RCC 7860 (cell line): Measurements from ENCODE around the gene IL34.
"Not testable (repeated sequence)": the region's sequence is repeated elsewhere in the genome, so short reads cannot be mapped to it uniquely, and the experiment has no call there.

Source experiments
- DNase-seq: peaks from one replicate; pipeline ENCODE4 v3.0.0-alpha.2; 2015; ENCODE audit warnings: low spot score
- FAIRE-seq: peaks from 2 replicates; lab custom pipeline; 2012; peaks lifted over from hg19 to GRCh38; lab: Jason Lieb, UNC

IL34 gene

DNA sequence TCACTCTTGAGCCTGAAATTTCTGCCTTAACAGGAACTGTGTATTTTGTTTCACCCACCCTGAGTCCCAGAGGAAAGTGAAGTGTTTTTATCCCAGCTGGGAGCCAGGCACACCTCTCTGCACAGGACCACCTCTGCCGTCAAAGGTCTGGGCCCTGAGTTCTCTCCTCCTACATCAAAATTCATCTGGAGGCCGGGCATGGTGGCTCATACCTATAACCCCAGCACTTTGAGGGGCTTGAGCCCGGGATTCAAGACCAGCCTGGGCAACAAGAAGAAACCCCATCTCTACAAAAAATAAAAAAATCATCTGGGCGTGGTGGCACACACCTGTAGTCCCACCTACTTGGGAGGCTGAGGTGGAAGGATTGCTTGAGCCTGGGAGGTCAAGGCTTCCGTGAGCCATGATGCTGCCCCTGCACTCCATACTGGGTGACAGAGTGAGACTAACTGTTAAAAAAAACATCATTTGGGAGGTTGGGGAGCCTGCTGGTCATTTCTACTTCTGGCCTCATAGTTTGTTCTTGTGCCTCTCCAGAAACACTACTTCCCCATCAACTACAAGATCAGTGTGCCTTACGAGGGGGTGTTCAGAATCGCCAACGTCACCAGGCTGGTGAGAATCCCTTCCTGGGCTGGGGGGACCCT lies 9.8 kb downstream of the IL34 start:
- no peak for DNase-seq
- FAIRE-seq, result no peak

DNA sequence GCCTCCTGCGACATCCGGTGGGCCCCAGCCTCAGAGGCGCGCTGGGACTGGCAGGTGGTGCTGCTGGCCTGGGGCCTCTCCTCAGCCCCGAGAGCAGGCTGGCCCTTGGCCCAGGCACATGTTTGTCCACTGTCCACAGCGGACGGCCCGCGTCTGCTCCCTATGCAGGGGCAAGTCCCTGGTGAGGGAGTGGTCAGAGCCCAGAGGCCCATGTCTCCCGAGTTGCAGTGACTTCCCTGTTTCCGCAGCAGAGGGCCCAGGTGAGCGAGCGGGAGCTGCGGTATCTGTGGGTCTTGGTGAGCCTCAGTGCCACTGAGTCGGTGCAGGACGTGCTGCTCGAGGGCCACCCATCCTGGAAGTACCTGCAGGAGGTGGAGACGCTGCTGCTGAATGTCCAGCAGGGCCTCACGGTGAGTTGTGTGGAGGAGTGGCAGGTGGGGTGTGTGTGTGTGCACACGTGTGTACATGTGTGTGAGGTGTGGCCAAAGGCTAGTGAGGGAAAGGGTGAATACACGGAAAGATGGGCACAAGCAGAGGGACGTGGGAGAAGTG lies 10.4 kb downstream of the IL34 start:
- DNase-seq, result no peak
- FAIRE-seq, result no peak

GRCh38 chr16:70657956-70658355 lies 11.6 kb downstream of the IL34 start:
- DNase-seq, result no peak
- FAIRE-seq, result no peak

- DNase-seq, result no peak
- FAIRE-seq, result no peak
Measured at GRCh38 chr16:70658921-70659320, 12.6 kb downstream of the IL34 start.

- DNase-seq, result no peak
- no peak for FAIRE-seq
Measured at GRCh38 chr16:70659546-70659945, 13.2 kb downstream of the IL34 start.

DNA sequence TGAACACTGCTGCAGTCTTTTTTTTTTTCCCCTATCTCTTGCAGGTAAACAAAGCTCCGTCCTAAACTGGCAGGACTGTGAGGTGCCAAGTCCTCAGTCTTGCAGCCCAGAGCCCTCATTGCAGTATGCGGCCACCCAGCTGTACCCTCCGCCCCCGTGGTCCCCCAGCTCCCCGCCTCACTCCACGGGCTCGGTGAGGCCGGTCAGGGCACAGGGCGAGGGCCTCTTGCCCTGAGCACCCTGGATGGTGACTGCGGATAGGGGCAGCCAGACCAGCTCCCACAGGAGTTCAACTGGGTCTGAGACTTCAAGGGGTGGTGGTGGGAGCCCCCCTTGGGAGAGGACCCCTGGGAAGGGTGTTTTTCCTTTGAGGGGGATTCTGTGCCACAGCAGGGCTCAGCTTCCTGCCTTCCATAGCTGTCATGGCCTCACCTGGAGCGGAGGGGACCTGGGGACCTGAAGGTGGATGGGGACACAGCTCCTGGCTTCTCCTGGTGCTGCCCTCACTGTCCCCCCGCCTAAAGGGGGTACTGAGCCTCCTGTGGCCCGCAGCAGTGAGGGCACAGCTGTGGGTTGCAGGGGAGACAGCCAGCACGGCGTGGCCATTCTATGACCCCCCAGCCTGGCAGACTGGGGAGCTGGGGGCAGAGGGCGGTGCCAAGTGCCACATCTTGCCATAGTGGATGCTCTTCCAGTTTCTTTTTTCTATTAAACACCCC lies 13.8 kb downstream of the IL34 start:
- DNase-seq, result no peak
- FAIRE-seq, result no peak

- DNase-seq (no peak), FAIRE-seq (no peak)
Measured at GRCh38 chr16:70660672-70661350, 14.5 kb downstream of the IL34 start.

GRCh38 chr16:70661534-70661917 lies 15.2 kb downstream of the IL34 start:
- DNase-seq, result no peak
- FAIRE-seq, result no peak

GRCh38 chr16:70661918-70662641 lies 15.7 kb downstream of the IL34 start:
- FAIRE-seq, result no peak

GRCh38 chr16:70662991-70663523 lies 16.7 kb downstream of the IL34 start:
- DNase-seq, result no peak

More at GRCh38 chr16:70661918-70662641, 15.7 kb downstream of the IL34 start:
- DNase-seq, result no peak

GRCh38 chr16:70663524-70664324 lies 17.4 kb downstream of the IL34 start:
- DNase-seq (no peak), FAIRE-seq (no peak)

More at GRCh38 chr16:70662991-70663523, 16.7 kb downstream of the IL34 start:
- no peak for FAIRE-seq

- DNase-seq (no peak), FAIRE-seq (no peak)
Measured at GRCh38 chr16:70664325-70665112, 18.2 kb downstream of the IL34 start.

DNA sequence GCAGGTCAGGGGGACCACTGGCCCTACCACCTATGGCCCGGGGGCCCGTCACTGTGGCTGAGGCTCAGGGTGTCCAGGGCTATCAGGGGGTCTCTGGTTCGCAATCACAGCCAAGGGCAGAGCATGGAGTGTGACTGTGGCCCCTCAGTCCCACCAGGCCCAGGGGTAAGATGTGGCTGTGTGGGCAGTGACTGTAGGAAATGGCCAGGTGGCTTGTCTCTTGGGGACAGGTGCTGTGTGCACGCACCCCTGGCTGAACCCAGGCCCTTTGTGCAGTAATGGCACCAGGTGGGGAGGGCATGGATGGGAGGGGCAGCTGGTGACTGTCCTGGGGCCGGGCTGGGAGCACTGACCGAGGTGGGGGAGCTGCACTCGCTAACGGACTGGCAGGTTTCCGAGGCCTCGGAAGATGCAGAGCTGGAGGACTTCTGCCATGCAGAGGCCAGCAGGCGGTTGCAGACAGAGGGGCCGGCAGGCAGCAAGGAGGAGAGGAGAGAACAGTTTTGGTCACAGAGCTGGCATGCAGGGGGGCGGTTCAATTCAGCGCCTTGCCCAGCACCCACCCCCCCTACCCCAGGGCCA lies 18.8 kb downstream of the IL34 start:
- FAIRE-seq (no peak), DNase-seq (no peak)

- no peak for DNase-seq
- no peak for FAIRE-seq
Measured at GRCh38 chr16:70665806-70666735, 19.7 kb downstream of the IL34 start.

DNA sequence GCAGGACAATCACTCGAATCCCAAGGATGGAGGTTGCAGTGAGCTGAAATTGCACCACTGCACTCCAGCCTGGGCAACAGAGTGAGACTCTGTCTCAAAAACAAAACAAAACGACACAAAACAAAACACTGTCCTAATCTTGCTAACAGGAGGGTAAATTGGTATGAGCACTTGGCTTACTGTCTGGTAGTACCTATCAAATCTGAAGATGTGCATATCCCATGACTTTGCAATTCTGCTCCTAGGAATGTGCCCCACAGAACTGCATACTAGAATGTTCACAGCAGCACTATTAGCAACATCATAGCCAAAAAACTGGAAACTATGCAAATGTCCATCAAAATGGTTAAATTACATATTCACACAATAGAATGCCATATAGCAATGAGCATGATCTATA lies 23.8 kb downstream of the IL34 start:
- FAIRE-seq, result no peak
- DNase-seq, result no peak

GRCh38 chr16:70670938-70671337 lies 24.6 kb downstream of the IL34 start:
- not testable (repeated sequence) for FAIRE-seq

GRCh38 chr16:70674221-70675014 lies 28.1 kb downstream of the IL34 start:
- FAIRE-seq (no peak), DNase-seq (no peak)

More at GRCh38 chr16:70670938-70671337, 24.6 kb downstream of the IL34 start:
- DNase-seq, result not testable (repeated sequence)
